GM19467 (cell line): ENCODE data around the gene P2RY2.

Experiments used
- ATAC-seq: cut with Tn5 transposase; IDR thresholded peaks from one replicate; pipeline ENCODE4 v1.9.1; 2021; ENCODE audit warnings: mild to moderate bottlenecking, moderate library complexity; ENCODE audit not compliant: unreplicated experiment

The P2RY2 gene

DNA sequence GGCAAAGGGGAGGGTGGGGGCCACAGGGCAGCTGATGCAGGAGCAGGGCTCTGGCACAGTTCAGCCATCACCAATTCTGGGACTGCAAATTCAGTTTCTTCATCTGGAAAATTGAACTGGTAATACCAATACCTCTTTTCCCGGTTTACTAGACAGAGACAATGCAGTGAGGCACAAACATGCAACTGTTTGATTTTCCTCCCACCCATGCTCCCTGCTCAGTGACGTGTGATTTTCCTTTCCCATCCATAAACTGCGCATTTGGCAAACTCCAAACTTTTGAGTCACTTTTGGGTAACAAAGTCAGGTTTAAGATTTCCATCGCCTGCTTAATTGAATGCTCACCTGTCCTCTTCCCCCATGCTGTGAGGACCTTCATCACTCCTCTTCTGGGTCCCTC is 23.2 kb downstream of the P2RY2 start:
- no peak for ATAC-seq

DNA sequence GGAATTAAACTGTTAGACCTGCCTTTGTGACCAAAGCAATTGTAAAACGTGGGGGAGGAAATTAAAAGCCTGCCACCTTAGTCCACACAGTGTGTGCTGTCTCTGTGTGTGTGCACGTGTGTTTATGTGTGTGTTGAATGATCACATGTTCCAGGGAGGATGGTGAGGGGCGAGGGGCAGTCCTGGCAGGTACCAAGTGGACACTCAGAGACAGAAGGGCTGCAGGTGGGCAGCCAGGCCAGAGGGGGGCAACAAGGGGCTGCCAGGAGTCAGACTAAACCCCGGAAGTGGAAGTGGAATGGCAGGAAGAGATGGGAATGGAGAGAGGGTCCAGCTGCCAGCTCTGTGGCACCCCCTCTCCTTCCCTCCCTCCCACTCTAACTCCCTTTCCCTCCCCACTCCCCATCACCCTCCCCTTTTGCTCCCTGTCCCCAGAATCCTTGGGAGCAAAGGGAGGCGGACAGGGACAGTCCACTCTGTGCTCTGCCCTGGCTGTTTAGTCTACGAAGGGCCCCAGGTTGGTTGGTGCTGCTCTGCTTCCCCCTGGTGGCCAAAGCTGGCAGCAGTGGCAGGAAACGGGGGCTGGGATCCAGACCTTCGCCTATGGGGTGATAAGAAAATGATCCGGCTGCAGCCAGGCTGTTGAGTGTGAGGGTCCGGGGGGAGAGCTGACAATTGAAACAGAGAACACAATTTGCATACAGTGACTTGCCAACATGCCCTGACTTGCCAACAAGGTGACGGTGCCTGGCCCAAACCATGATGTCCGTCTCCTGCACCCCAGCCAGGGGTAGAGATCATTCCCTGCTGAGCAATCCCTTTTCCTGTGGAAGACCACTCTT is 24.4 kb downstream of the P2RY2 start:
- ATAC-seq = no peak

DNA sequence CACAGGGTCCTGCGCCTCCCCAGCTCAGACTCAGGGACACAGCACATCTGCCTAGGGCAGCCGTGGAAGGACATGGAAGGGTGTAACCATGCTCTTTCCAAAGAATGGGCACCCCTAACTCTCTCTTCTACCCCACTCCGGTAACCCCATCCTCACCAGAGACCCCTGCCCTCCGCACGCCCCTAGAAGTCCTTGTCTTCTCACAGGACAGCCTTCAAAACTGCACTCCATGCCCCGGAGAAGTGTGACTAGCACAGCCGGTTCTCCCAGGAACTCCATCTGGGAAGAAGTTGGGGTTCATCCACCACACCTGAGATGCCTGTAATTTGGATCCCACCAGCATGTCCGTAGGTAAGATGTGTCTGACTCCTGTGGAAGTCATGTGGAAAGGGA is 25.0 kb downstream of the P2RY2 start:
- ATAC-seq = no peak

DNA sequence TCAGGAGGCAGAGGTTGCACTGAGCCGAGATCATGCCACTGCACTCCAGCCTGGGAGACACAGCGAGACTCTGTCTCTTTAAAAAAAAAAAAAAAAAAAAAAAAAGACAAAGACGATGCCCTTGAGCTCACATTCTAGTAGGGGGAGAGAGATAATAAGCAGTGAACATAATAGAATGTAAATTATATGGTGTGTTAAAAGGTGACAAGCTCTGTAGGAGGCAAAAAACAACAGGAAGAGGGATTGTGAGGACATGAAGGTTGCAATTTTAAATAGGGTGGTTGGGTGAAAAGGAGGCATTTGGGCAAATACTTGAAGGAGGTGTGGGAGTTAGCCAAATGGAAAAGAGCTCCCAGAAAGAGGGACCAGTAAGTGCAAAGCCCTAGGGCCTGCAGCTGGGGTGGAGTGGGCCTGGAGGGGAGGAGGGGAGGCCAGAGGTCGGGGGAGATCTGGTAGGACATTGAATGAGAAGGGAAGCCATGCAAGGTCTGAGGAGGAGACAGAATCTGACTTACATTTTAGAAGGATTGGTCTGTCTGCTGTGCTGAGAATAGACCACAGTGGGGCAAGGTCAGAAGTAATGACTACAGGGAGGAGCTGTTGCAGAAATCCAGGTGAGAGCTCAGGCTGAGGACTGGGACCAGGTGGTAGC is 26.6 kb downstream of the P2RY2 start:
- ATAC-seq = no peak

DNA sequence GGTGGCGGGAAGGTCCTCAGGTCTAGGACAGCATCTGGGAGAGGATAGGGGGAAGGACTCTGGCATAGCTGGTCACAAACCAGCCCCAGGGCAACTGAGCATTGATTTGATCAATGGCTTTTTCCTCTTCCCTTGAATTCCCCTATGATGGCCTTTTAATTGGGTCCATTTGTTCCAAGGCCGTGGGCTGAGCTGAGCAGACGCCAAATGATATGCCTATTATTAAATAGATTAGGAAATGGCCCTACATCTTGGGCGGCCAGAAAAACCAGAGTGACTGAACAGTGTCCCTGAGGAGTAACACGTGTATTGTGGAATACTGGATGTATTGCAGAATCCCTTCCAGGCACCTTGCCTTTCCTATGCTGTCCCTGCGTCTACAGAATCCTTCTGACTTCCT is 27.4 kb downstream of the P2RY2 start:
- ATAC-seq = no peak

DNA sequence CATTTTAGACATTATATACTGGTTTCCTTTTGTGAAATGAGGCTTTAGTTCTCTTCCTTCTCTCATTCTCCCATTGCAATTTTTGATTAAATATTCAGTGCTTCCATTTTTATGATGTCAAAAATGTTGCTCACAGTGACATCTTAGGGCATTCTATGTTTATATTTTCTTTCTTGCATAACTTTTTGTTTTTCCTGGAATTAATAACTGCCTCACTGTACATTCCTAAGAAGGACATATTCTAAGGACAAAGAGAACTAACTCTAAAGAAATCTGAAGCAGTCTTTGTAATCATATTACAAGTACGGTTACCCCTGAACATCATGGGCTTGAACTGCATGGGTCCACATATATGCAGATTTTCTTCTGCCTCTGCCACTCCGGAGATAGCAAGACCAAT is 28.2 kb downstream of the P2RY2 start:
- ATAC-seq = no peak

DNA sequence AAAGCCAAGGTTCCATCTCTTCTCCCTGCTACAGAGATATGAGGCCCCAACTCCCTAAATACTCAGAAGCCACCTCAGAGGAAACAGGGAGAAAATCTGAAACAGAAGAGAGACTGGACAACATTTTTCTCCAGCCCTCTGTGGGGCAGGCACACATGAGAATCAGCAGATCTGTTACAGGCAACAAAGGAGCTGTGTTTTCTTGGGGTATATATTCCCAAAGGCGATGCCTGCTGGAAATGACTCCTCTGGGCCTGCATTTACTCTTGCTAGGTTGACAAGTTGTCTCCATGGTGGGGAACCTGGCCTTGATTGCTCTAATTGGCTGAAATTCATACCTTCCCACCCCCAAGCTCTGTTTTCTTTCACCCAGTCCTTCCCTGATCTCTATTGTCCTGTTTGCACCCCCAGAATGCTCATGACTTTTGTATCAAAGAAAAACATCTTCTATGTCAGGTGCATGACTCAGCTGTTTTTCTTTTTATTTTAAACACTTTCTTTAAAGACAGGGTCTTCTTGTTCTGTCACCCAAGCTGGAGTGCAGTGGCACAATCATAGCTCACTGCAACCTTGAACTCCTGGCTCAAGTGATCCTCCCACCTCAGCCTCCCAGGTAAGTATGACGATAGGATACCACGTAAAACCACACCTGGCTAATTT is 30.6 kb downstream of the P2RY2 start:
- no peak for ATAC-seq

DNA sequence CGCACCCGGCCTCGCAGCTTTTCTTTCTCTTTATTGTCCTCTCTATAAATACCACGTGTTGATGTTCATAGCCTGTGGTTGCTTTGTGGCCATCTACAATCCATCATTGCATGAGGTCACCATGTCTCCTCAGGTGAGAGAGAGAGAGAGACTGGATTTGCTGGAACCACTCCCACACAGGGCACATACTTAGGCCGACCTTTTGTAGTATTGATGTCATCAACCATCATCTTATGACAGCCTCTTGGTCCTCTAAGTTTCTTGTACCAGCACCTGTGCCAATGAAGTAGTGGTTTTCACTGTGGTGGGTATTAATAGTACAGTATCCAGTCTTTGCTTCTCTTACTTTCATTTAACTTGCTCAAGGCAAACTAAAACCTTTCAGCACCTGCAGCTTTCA is 31.2 kb downstream of the P2RY2 start:
- no peak for ATAC-seq

DNA sequence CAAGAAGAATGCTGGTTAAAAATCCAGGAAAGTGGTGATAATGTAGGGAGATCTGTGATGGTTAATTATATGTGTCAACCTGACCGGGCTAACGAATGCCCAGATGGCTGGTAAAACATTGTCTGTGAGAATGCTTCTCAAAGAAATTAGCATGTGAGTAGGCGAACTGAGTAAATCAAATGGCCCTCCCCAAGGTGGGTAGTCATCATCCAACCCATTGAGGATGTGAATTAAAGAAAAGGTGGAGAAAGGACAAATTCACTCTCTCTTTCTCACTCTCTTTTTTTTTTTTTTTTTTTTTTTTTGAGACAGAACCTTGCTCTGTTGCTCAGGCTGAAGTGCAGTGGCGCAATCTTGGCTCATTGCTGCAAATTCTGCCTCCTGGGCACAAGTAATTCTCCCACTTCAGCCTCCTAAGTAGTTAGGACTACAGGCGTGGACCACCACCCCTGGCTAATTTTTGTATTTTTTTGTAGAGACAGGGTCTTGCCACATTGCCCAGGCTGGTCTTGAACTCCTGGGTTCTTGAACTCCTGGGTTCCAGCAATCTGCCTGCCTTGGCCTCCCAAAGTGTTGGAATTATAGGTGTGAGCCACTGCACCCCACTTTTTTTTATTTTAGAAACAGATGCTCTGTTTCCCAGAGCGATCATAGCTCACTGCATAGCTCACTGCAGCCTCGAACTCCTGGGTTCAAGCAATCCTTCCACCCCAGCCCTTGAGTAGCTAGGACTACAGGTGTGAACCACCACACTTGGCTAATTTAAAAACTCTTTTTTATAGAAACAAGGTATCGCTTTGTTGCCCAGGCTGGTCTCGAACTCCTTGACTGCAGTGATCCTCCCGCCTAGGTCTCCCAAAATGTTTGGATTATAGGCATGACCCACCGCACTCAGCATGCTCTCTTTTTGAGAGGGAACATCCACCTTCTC is 32.0 kb downstream of the P2RY2 start:
- ATAC-seq = no peak

DNA sequence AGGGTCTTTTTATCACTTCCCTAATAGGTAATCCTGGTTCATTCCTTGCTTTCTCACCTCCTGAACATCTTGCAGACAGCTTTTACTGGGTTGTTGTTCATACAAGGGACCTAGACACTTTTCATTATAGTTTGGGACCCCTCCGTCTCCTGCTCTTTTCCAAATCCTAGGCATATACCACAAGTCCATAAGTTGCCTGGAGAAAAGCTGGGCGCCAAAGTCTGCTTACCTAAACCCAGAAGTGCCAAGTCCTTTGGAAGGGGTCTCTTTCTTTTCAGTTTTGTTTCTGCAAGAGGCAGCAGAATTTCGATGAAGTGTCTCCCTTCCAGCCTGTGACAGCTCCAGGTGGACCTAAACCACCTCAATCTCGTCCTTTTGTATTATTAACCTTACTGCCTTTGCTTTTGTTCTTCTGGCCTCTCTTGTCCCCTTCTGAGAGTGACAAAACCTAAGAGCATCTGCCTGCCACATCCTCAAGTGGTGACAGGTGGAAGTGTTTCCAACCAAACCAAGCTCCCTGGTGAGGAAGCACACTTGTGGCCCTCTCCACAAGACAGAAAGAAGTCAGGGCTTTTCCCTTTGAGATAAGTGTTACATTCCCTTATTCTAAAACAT is 34.6 kb downstream of the P2RY2 start:
- ATAC-seq = no peak

DNA sequence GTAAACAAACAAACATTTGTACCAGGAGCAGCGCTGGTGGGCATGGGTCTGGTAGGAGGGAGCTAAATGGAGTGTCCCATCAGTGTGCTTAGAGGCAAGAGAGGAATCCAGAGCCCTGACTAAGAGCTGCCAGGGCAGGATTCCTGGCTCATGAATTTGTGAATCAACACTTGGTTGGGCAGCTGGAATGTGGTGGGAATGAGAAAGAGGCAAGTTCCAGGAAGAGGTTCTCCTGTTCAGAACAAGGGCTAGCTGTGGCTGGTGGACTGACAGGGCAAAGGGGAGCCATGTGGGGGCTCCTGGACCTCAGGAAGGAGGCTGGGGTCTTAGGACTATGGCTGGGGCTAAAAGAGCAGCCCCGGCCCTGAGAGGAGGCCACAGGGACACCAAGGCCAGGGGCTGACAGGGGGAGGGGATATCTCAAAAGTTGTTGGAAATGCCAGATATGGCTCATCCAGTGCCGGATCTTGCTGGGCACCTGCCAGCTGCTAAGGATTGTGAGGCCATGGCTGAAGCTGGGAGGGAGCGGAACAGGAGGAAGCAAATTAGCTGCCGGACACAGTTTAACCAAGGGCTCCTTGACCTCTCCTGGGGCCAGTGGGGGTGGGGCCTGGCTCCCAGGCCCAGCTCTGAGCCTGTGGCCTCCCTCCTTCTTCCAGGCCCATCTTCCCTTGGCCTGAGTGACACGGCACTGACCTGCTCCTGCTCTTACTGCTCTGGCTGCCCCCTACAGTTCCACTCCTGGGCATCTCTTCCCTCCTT is 39.4 kb downstream of the P2RY2 start:
- ATAC-seq = no peak

DNA sequence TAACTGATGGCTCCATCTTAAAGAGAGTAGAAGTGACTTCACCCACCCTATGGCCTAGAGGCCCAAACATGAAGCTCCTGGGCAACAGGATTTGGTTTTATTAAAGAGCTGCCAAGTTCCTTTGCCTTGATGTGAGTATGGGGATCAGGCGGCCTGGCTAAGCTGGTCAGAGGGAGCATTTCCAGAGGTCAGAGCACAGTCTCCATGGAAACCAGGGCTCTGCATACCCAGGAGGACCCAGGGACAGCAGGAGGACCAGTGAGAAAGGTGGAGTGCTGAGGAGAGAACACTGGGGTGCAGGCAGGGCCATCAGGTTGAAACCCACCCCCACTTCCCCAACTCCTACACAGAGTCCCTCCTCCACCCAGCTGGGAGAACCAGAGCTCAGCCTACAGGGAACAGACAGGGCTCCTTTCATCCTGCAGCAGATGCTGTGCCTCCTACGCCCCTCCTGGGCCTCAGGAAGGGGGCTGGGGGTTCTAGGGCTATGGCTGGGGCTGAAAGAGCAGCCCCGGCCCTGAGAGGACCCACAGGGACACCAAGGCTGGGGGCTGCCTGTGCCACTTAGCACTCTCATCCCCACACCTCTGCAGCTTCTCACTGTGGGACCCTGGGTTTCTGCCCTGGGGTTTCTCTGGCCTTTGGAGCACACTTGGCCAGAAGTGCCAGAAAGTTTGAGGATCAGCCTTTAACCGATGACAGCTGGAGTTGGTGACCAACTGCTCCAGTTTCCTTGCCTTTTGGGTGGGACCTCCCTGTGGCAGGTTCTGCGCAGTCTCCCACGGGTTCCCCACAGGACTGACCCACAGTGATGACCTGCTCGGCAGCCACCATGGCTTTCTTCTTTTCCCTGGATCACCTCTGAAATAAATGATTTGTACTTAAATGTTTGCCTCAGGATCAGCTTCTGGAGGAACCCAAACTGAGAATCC is 40.3 kb downstream of the P2RY2 start:
- ATAC-seq = no peak

DNA sequence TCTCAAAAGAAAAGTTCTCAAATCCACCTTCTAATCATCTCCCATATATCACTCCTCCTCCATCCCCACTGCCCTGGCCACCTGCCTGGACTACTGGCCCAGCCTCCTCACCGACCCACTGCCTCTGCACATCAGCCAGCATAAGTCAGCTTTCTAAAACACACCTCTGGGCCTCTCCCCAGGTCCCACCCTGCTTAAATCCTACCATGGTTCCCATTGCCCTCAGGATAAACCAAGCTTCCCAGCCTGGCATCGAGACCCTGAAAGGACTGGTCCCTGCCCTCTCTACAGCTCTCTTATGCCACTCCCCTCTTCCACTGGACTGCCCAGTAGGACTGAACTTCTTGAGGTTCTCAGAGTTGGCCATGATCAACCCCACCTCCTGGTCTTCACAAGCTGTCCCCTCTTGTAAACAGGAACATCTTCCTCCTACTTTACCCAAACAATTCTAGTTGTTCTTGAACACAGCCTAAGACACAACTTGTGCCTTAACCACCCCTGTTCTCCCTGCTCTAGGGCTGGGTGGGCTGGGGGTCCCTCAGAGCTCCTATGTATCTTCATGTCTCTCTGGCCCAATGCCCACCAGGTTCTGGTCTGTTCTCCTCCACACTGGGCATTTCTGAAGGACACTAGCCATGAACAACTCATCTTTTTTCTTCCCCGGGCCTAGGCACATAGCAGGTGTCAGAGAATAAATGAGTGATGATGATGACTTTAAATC is 41.5 kb downstream of the P2RY2 start:
- no peak for ATAC-seq

DNA sequence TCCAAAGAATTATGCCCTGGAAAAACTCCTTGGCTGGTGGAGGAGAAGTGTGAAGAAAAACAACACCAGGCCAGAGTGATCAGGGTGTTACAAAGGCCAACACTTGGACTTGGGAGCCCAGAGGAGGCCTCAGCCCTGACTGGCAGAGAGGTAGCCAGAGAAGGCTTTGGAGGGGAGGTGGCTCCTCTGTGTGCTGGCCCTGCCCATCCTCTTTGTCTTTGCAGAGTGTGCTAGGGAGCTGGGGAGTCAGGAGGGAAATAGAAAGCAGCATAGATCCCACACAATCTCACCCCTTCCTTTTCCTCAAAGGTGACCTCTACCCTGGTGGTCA is 42.0 kb downstream of the P2RY2 start:
- no peak for ATAC-seq

DNA sequence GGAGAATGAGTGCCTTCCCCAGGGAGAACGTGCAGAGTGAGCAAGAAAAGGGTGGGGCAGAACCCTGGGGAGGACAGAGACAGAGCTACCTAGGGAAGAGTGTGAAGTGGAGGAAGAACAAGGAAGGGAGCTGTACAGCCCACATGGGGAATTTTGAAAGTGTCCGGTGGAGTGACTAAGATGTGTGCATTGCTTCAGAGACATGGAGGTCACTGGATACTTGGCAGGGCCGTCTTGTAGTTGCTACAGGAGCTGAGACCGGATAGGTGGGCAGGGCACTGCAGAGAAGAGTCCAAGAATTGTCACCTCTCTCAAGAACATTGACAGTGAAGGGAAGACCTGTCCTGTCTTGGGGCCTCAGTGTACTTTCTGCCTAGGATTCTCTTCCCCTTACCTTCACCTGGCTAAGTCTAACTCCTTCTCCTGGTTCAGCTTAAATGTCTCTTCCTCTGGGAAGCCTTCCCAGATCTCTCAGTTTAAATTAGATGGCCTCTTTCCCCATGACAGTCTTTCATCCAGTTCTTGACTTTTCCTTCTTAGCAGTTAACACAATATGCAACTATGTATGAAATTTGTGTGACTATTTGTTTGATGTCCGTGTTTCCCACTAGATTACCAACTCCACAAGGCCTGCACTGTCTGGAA is 44.9 kb downstream of the P2RY2 start:
- ATAC-seq = no peak

DNA sequence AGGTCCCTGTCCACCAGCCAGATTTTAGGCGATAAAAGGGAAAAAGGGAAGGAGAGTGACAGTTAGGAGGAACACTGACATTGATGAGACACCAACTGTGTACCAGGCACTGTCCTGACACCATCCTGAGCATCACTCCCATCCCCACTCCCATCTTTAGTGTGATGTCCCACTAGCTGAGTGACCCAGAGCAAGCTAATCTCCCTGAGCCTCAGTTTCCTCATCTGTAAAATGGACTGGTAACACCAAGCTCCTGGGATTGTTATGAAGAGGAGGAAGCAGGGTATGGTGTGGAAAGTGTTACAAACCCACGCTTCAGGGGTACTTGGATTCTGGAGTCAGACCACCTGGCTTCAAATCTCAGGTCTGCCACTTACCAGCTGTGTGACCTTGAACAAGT is 45.6 kb downstream of the P2RY2 start:
- ATAC-seq = no peak

DNA sequence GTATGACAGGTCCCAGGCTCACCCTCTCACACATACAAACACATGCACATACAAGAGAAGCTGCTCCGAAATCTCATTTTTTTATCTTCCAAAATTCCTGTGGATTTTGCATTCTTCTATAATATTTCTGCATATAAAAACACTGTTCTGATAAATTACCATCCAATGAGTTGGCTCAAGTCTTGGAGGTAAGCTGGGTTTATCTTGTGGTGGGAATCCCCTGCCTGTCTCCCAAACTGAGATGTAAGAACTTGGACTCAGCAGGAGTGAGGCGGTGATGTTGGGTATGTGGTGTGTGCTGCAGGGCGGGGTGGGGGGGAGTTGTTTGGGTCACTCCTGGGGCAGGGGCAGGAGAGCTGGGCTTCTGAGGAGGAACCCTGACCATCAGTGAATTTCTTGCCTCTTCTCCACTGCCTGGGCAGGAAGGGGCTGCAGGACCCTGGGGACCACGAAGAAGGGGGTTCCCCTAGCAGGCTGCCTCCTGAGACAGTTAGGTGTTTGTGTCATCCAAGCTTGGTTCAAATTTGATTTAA is 47.3 kb downstream of the P2RY2 start:
- no peak for ATAC-seq
